ENCODE results near the gene CLSTN1.
"Not testable (repeated sequence)": the region's sequence is repeated elsewhere in the genome, so short reads cannot be mapped to it uniquely, and the experiment has no call there.

Gene CLSTN1

GRCh38 chr1:9767964-9768668, 55.6 kb downstream of the CLSTN1 start:
- Histone ChIP-seq H3K9me3 (ENCODE audit: control insufficient read depth, low read depth, low read length) (no peaks in the 10 kb centered on the region), H3K4me1 (ENCODE audit: control insufficient read depth, low read depth, low read length) (peaks cover 5% of the 10 kb centered on the region), H3K36me3 (ENCODE audit: control insufficient read depth, low read depth, low read length) (peaks cover 10% of the 10 kb centered on the region), H3K27ac (ENCODE audit: low read length) (no peak overlapping the region), H3K27me3 (ENCODE audit: control insufficient read depth, insufficient read depth, low read length) (no peaks in the 10 kb centered on the region), H3K4me3 (ENCODE audit: low read length) (no peak overlapping the region), H3K9ac (ENCODE audit: low read length) (no peak overlapping the region)

DNA sequence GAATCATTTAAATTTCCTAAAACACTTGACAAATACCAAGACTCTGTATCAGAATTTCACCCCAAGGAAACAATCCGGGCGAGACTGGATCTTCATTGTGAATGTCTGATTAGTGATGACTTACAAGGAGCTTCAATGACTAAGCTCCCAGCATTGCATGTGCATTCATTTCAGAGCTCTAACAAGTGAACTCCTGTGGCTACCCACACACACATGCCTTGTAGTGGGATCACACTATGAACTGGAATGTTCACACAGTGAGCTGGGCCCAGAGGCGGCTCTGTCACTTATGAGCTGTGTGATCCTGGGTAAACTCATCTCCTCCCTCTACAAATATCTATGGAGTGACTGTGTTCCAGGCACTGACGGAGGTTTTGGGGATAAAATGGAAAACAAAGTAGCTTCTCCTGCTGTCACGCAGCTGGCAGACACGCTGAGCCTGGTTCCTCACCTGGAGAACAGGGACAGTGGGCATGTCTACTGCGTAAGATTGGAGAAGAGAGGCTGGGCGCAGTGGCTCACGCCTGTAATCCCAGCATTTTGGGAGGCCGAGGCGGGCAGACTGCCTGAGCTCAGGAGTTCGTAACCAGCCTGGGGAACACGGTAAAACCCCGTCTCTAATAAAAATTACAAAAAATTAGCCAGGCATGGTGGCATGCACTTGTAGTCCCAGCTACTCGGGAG, 56.9 kb downstream of the CLSTN1 start:
- no peaks in the 10 kb centered on the region for H3K9me3 ChIP-seq (ENCODE audit: control insufficient read depth, low read depth, low read length)
- peaks cover 5% of the 10 kb centered on the region for H3K4me1 ChIP-seq (ENCODE audit: control insufficient read depth, low read depth, low read length)
- no peak overlapping the region for H3K4me3 ChIP-seq (ENCODE audit: low read length)
- no peak overlapping the region for H3K27ac ChIP-seq (ENCODE audit: low read length)
- H3K9ac ChIP-seq (ENCODE audit: low read length), result no peak overlapping the region
- no peaks in the 10 kb centered on the region for H3K27me3 ChIP-seq (ENCODE audit: control insufficient read depth, insufficient read depth, low read length)
- no peaks in the 10 kb centered on the region for H3K36me3 ChIP-seq (ENCODE audit: control insufficient read depth, low read depth, low read length)

GRCh38 chr1:9764550-9764949, 59.2 kb downstream of the CLSTN1 start:
- H3K9me3 ChIP-seq (ENCODE audit: control insufficient read depth, low read depth, low read length), result no peaks in the 10 kb centered on the region
- no peaks in the 10 kb centered on the region for H3K36me3 ChIP-seq (ENCODE audit: control insufficient read depth, low read depth, low read length)

DNA sequence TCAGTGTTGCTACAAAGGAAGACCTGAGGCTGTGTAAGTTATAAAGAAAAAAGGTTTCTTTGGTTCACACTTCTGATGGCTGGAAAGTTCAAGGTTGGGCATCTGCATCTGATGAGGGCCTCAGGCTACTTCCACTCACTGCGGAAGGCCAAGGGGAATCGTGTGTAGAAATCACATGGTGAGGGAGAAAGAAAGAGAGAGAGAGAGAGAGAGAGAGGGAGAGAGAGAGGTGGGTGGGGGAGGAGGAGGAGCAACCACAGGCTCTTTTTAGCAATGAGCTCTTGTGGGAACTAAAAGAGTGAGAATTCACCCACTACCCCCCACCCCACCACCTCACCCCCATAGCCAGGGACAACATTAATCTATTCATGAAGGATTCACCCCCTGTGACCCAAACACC, 59.9 kb downstream of the CLSTN1 start:
- no peak overlapping the region for H3K27ac ChIP-seq (ENCODE audit: low read length)
- H3K36me3 ChIP-seq (ENCODE audit: control insufficient read depth, low read depth, low read length), result no peaks in the 10 kb centered on the region
- peaks cover 18% of the 10 kb centered on the region for H3K4me1 ChIP-seq (ENCODE audit: control insufficient read depth, low read depth, low read length)
- H3K4me3 ChIP-seq (ENCODE audit: low read length), result no peak overlapping the region
- H3K27me3 ChIP-seq (ENCODE audit: control insufficient read depth, insufficient read depth, low read length), result no peaks in the 10 kb centered on the region
- H3K9me3 ChIP-seq (ENCODE audit: control insufficient read depth, low read depth, low read length), result no peaks in the 10 kb centered on the region
- no peak overlapping the region for H3K9ac ChIP-seq (ENCODE audit: low read length)

More at GRCh38 chr1:9764550-9764949, 59.2 kb downstream of the CLSTN1 start:
- Histone ChIP-seq H3K9ac (ENCODE audit: low read length) (no peak overlapping the region), H3K4me1 (ENCODE audit: control insufficient read depth, low read depth, low read length) (peaks cover 18% of the 10 kb centered on the region), H3K4me3 (ENCODE audit: low read length) (no peak overlapping the region), H3K27ac (ENCODE audit: low read length) (no peak overlapping the region), H3K27me3 (ENCODE audit: control insufficient read depth, insufficient read depth, low read length) (no peaks in the 10 kb centered on the region)

- H3K4me3 ChIP-seq (ENCODE audit: low read length); H3K27ac ChIP-seq (ENCODE audit: low read length); H3K9me3 ChIP-seq (ENCODE audit: control insufficient read depth, low read depth, low read length); H3K9ac ChIP-seq (ENCODE audit: low read length); H3K27me3 ChIP-seq (ENCODE audit: control insufficient read depth, insufficient read depth, low read length); H3K36me3 ChIP-seq (ENCODE audit: control insufficient read depth, low read depth, low read length): not testable (repeated sequence)
- peaks cover 18% of the 10 kb centered on the region for H3K4me1 ChIP-seq (ENCODE audit: control insufficient read depth, low read depth, low read length)
These were observed 61.3 kb downstream of the CLSTN1 start for GRCh38 chr1:9762446-9762845.

DNA sequence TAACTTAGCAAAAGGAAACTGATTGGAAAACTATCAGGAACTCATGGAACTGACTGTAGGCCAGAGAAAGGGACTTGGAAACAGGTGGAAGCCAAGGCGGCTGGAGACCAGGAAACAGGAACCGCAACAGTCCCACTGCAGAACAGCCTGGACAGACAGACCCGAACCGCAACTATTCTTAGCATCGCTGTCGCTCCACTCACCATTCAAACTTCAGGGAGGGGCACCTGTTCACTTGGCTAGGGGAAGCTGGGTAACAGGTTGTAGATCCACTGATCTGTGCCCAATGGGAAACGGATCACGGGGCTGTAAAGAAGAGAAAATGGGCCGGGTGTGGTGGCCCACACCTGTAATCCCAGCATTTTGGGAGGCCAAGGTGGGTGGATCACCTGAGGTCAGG, 61.9 kb downstream of the CLSTN1 start:
- no peaks in the 10 kb centered on the region for H3K9me3 ChIP-seq (ENCODE audit: control insufficient read depth, low read depth, low read length)
- H3K27me3 ChIP-seq (ENCODE audit: control insufficient read depth, insufficient read depth, low read length), result no peaks in the 10 kb centered on the region
- no peak overlapping the region for H3K9ac ChIP-seq (ENCODE audit: low read length)
- no peak overlapping the region for H3K27ac ChIP-seq (ENCODE audit: low read length)
- H3K4me3 ChIP-seq (ENCODE audit: low read length), result no peak overlapping the region
- peaks cover 18% of the 10 kb centered on the region for H3K4me1 ChIP-seq (ENCODE audit: control insufficient read depth, low read depth, low read length)
- H3K36me3 ChIP-seq (ENCODE audit: control insufficient read depth, low read depth, low read length), result no peaks in the 10 kb centered on the region

GRCh38 chr1:9760824-9761223, 62.9 kb downstream of the CLSTN1 start:
- Histone ChIP-seq H3K4me1 (ENCODE audit: control insufficient read depth, low read depth, low read length) (peaks cover 18% of the 10 kb centered on the region), H3K9ac (ENCODE audit: low read length) (no peak overlapping the region), H3K27ac (ENCODE audit: low read length) (peak overlapping the region; percentile 52)

DNA sequence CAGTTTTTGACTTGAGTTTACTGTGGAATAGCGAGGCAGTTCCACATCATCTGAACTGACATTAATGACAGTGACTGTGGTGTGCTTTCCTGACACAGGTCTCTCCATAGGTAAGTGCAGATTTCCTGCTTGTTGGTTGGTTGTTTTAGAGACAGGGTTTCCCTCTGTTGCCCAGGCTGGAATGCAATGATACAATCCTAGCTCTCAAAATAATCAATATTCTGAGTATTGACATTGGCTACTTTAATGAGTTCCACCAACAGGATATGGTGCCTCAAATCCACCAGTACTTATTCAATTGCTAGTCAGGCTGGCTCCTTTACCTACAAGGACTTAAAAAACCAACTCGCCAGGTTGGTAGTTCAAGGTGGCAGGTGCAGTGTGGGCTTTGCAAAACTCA, 63.8 kb downstream of the CLSTN1 start:
- Histone ChIP-seq H3K27ac (ENCODE audit: low read length) (no peak overlapping the region), H3K9ac (ENCODE audit: low read length) (no peak overlapping the region)

More at GRCh38 chr1:9760824-9761223, 62.9 kb downstream of the CLSTN1 start:
- H3K27me3 ChIP-seq (ENCODE audit: control insufficient read depth, insufficient read depth, low read length), result no peaks in the 10 kb centered on the region
- H3K4me3 ChIP-seq (ENCODE audit: low read length), result no peak overlapping the region
- H3K9me3 ChIP-seq (ENCODE audit: control insufficient read depth, low read depth, low read length), result no peaks in the 10 kb centered on the region
- H3K36me3 ChIP-seq (ENCODE audit: control insufficient read depth, low read depth, low read length), result no peaks in the 10 kb centered on the region

DNA sequence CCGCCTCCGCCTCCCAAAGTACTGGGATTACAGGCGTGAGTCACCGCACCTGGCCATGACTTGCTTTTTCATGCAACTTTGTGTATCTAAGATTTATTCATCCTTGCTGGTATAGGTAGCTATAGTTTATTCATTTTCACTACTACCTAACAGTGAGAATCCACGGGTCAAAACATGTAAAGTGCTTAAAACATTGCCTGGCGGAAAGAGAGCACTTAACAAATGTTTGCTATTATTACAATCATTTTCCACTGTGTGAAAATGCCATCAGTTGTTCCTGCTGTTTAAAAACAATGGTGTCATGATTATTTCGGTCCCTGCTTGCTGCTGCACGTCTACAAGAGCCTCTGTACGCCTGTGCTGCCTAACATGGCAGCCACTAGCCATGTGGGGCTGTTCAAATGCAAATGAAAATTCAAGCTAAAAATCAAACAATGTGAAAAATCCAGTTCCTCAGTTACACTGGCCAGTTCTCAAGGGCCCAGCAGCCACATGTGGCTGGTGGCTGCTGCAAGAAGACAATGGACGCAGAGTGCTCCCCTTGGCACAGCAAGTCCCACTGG, 65.1 kb downstream of the CLSTN1 start:
- H3K4me1 ChIP-seq (ENCODE audit: control insufficient read depth, low read depth, low read length), result peaks cover 16% of the 10 kb centered on the region

More for the DNA sequence above, 63.8 kb downstream of the CLSTN1 start:
- H3K36me3 ChIP-seq (ENCODE audit: control insufficient read depth, low read depth, low read length), result no peaks in the 10 kb centered on the region
- H3K4me1 ChIP-seq (ENCODE audit: control insufficient read depth, low read depth, low read length), result peaks cover 18% of the 10 kb centered on the region
- H3K9me3 ChIP-seq (ENCODE audit: control insufficient read depth, low read depth, low read length), result no peaks in the 10 kb centered on the region
- no peaks in the 10 kb centered on the region for H3K27me3 ChIP-seq (ENCODE audit: control insufficient read depth, insufficient read depth, low read length)
- H3K4me3 ChIP-seq (ENCODE audit: low read length), result no peak overlapping the region

DNA sequence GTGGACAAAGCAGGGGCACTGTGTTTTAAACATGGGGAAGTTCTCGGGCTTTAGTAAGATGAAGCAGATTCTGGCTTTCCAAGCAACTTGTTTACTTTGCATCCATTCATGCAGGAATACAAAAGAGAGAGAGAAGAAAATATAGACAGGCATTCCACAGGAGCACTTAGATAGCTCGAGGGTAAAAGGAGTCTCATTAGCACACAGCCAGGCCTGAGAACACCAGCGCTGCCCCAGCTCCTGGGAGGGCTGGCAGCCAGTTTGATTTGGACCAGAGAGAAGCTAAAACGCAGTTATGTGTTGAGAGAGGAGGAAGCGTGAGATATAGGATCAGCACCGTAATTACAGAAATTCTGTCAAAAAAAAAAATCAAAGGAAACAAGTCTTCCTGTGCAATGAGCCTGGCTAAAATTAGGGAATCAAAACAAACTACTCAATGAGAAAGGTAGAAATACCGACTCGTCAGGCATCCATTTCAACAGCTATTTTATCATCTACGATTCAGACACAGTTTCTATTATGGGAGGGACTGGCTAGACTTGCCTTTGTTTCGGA, 68.2 kb downstream of the CLSTN1 start:
- no peaks in the 10 kb centered on the region for H3K9me3 ChIP-seq (ENCODE audit: control insufficient read depth, low read depth, low read length)
- no peak overlapping the region for H3K27ac ChIP-seq (ENCODE audit: low read length)
- no peak overlapping the region for H3K4me3 ChIP-seq (ENCODE audit: low read length)
- no peak overlapping the region for H3K9ac ChIP-seq (ENCODE audit: low read length)
- peaks cover 7% of the 10 kb centered on the region for H3K4me1 ChIP-seq (ENCODE audit: control insufficient read depth, low read depth, low read length)
- no peaks in the 10 kb centered on the region for H3K27me3 ChIP-seq (ENCODE audit: control insufficient read depth, insufficient read depth, low read length)
- peaks cover 16% of the 10 kb centered on the region for H3K36me3 ChIP-seq (ENCODE audit: control insufficient read depth, low read depth, low read length)

More for the DNA sequence above, 65.1 kb downstream of the CLSTN1 start:
- H3K4me3 ChIP-seq (ENCODE audit: low read length), result no peak overlapping the region
- no peaks in the 10 kb centered on the region for H3K9me3 ChIP-seq (ENCODE audit: control insufficient read depth, low read depth, low read length)
- no peak overlapping the region for H3K27ac ChIP-seq (ENCODE audit: low read length)
- H3K9ac ChIP-seq (ENCODE audit: low read length), result no peak overlapping the region
- no peaks in the 10 kb centered on the region for H3K36me3 ChIP-seq (ENCODE audit: control insufficient read depth, low read depth, low read length)
- H3K27me3 ChIP-seq (ENCODE audit: control insufficient read depth, insufficient read depth, low read length), result no peaks in the 10 kb centered on the region

DNA sequence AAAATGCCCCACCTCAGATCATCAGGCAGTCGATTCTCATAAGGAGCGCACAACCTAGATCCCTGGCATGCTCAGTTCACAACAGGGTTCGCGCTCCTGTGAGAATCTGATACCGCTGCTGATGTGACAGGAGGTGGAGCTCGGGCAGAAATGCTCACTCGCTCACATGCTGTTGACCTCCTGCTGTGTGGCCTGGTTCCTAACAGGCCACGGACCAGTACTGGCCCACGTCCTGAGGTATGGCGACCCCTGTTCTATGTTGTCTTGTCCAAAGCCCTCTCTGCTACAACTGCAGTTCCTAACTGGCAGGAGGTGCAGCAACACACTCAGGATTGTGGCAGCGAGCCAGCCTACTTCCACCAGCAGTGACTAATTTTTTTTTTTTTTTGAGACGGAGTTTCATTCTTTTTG, 70.6 kb downstream of the CLSTN1 start:
- Histone ChIP-seq H3K4me1 (ENCODE audit: control insufficient read depth, low read depth, low read length) (no peaks in the 10 kb centered on the region), H3K9me3 (ENCODE audit: control insufficient read depth, low read depth, low read length) (no peaks in the 10 kb centered on the region), H3K36me3 (ENCODE audit: control insufficient read depth, low read depth, low read length) (peaks cover 38% of the 10 kb centered on the region), H3K27ac (ENCODE audit: low read length) (no peak overlapping the region), H3K9ac (ENCODE audit: low read length) (no peak overlapping the region), H3K27me3 (ENCODE audit: control insufficient read depth, insufficient read depth, low read length) (no peaks in the 10 kb centered on the region), H3K4me3 (ENCODE audit: low read length) (no peak overlapping the region)
